HG02610 (cell line): ENCODE measurements around the gene PDE4D.
A peak's percentile ranks its signal among the peaks of the same experiment; 100 is the strongest.
"Not testable (repeated sequence)": the region's sequence is repeated elsewhere in the genome, so short reads cannot be mapped to it uniquely, and the experiment has no call there.

Experiments
- ATAC-seq: cut with Tn5 transposase; IDR thresholded peaks from one replicate; pipeline ENCODE4 v1.9.1; 2021; ENCODE audit warnings: mild to moderate bottlenecking, moderate library complexity; ENCODE audit not compliant: unreplicated experiment

The PDE4D gene

GRCh38 chr5:59066367-59067163 lies 827.0 kb downstream of the PDE4D start:
- no peak for ATAC-seq

DNA sequence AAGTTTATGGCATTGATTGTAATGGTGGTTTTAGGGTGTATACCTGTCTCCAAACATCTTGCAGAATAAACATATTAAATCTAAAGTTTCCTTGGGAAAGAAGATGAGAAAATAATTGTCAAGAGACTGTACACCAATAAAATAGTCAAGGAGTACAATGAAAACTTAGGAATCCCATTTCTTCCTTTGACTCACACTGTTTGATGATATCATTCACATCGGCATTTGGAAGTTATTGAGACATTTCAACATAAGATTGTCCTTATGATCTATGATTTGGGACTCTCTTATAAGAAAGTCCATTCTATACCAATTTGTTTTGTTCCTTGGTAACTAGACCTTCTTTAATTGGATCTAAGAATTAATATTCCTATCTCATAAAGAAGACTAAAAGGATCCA lies 828.0 kb downstream of the PDE4D start:
- ATAC-seq, result no peak

GRCh38 chr5:59064293-59064692 lies 829.2 kb downstream of the PDE4D start:
- ATAC-seq, result no peak

DNA sequence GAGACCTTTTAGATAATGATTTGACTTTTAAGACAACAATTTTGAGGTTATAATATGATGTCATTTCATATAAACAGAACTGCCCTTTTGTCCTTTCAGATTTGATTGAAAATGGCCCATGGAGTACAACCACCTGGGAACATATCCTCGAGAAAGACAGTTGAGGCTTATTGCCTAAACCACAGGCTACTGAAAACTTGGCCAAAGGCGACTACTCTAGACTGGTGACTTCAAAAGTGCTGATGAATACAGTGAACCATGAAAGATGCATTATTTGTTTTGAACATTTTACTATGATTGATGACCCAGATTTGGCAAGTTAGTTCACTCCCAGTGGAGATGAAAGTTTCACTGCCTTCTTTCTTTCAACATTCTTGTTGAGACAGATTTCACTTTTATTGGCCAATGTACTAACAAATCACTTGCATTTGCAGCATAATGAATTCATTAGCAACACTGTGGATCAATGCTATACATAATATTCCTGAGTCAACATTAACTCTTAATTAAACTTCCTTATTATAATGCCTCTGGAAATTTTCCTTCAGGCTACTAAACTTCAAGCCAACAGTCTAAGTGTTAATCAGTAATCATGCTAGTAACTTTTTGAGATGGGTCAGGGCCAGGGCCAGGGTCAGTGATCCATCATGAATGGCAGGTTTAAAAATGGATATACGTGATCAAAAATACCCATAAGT lies 830.4 kb downstream of the PDE4D start:
- no peak for ATAC-seq

DNA sequence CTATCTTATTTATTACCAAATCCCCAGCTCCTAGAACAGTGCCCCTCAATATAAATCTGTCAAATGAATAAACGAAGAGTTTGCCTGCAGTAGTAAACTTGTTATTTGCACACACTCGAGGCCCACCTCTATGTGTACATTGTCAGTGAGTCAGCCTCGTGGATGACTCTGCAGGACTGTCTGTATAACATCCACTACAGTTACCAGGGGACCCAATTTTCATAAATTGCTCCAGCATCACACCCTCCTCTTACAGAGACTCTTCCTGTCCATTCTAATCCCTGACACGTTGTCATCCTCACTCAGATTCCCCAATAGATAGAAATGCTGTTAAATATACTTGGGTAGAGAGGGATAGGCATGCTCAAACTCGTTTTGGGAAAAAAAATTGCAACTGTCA lies 832.1 kb downstream of the PDE4D start:
- ATAC-seq, result no peak

GRCh38 chr5:59058969-59059687 lies 834.4 kb downstream of the PDE4D start:
- no peak for ATAC-seq

GRCh38 chr5:59058237-59058636 lies 835.3 kb downstream of the PDE4D start:
- no peak for ATAC-seq

- not testable (repeated sequence) for ATAC-seq
Measured at GRCh38 chr5:59056599-59056998, 836.9 kb downstream of the PDE4D start.

DNA sequence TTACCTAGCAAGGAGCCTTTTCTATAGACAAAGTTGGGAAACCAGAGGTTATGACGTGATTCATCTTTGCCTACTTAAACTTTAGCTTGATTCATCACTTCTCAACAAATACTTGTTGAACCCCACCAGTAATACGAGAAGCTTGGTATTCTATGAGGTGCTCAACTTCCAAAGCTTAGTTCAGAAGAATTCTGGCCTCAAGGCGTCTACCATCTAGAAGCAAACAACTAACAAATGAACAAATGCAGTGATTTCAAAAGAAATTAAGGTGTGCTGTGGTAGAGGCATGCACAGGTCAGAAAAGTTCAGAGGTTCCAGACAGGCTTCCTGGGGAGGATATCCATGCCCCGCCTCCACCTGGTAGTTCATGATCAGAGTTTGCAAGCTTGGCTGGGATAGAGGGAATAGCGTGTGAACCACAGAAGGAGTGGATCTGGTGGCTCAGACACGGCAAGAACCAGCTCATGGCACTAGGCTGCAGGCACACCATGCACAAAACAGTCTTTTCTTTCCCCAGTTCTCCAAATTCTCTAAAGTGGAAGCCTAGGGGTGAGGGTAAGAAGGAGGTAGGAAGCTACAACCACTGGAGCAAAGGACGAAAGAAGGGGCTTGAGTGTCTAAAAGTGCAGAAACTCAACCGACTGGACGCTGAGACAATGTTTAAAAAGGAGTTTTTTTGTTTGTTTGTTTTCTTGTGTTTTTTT lies 837.6 kb downstream of the PDE4D start:
- ATAC-seq, result no peak

GRCh38 chr5:59054963-59055528 lies 838.5 kb downstream of the PDE4D start:
- no peak for ATAC-seq

DNA sequence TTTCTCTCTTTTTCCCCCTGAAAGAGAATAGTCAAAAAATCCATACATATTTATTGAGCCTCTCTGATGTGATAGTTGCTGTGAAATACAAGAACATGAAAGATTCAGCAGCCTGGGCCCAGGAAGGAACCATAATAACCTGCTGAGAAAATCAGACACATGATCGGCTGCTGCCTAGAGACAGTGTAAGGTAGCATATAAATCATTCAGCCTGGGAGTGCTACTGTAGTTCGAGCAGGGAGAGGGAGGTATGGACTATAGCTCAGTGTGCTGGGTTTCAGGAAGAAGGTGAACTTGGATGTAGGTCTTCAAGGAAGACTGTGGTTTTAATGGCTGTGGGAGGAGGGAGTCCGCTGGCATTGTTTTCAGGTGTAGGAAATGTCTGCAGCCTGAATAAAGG lies 841.6 kb downstream of the PDE4D start:
- no peak for ATAC-seq

DNA sequence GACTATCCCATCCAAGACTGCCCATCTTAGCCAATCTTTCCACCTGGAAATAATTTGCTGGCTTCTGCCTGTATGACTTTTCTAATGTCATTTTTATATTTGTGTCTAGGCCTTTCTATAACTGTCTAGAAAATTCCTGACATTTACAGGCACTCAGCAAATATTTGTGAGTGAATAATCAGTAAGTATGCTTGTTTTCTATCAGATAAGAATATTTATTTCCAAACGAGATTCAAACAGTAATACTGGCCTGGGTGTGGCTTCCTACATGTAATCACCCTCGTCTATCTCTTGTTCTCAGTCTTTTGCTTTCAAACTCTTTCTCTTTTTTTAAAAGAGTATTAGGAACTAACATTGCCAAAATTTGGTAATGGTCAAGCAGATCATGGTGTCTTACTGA lies 844.4 kb downstream of the PDE4D start:
- ATAC-seq, result no peak

GRCh38 chr5:59042201-59043055 lies 851.1 kb downstream of the PDE4D start:
- no peak for ATAC-seq

GRCh38 chr5:59041355-59041754 lies 852.2 kb downstream of the PDE4D start:
- ATAC-seq, result no peak

DNA sequence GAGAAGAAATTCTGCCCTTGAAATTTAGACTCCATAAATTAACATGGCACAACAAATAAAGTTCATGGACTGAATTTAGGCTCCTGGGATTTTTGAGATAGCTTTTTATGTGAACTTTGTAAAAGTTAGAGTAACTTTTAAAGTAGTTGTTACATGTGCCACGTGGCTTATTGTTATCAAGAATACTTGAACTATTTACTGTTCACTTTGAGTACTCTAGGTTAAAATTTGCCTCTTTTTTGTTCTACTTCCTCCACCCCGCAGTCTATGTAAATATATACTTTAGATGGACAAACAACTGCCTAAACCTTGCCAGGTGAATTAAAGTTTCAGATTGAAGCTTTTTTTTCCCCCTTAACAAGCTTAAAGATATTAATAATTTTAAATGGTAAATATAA lies 852.7 kb downstream of the PDE4D start:
- no peak for ATAC-seq

DNA sequence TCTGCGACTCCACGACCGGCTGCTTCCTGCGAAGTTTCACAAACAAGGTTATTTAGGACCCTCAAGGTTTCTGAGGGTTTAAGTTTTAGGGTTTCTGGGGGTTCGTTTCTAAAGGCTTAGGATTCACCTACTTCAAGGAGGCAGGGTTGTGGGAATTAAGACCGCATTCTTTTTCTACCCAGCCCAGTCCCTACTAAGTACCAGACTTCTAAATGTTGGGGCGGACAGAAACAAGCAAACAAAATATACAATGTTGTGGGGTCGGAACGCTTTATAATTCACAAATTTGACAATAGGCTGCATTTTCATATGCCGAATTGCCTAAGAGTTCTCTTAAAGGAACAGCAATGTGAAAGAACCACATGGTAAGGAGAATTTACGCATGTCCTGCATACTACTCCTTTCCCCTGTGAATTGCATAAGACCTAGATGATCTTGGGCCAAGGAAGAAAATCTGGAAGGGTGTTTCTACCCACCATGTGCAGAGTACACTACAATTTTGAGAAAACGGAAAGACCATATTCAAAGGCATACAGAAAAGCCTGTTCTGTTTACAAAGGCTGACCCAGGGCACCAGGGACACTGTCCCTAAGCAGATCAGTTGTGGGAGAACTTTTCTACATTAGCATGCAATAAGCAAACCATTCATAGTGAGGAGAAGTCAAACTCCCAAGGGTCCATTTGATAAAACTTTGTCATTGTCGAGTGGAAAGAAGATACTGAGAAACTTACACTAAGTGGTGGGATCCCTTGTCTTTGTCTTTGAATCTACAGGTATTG lies 853.3 kb downstream of the PDE4D start:
- no peak for ATAC-seq

- ATAC-seq, result peak; percentile 73
Measured at GRCh38 chr5:59039296-59040023, 854.1 kb downstream of the PDE4D start.

GRCh38 chr5:59038798-59039295 lies 854.7 kb downstream of the PDE4D start:
- no peak for ATAC-seq
